ENCODE results near the gene NVL.

Gene NVL

DNA sequence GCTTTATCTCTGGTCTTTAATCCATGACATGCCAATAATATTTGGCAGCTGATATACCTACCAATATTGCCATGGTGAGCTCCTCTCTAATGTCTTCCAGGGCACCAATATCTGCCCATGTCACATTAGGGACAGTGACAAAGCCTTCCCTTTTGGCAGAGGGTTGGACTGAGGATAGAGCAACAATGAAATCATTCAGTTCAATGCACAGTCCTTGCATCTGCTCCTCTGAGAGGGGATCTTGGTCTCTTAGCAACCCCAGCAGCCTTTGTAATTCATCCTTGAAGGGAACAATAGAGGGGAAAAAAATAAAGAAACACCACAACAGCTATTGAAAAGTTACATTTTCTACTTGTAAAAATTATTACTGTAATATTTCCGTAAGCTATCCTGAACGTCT is 42.3 kb downstream of the NVL start:
- no peak for DNase-seq (ENCODE audit: low read depth, low spot score)

GRCh38 chr1:224282140-224282539 is 47.8 kb downstream of the NVL start:
- DNase-seq (ENCODE audit: low read depth, low spot score), result no peak

- DNase-seq (ENCODE audit: low read depth, low spot score), result no peak
Measured at GRCh38 chr1:224276771-224277487, 53.0 kb downstream of the NVL start.

DNA sequence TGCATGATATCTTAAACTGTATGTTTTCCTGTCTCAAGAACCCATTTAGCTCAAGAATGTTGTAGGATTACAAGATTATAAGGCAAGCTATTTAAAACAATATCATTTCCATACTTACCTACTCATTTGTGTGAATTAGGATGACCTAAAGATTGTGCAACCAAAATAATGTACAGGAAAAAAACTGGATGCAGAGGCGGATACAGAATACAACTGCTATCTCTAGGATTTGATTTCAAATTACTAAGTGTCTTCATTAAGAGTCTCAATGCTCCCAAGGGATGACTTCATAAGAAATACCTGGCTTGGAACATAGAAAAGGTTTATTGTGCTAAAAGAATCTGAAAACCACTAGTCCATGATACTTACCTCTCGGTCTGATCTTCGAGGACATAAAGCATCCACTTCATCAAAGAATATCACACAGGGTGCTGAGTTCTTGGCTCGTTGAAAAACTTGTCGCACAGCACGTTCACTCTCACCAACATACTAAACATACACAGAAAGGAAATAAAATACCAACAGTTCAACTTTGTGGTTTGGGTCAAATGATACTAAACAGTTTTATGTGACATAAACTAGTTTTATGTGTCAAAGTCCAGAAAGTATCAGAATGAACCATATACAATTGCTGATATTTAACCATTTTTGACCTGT is 54.9 kb downstream of the NVL start:
- DNase-seq (ENCODE audit: low read depth, low spot score), result no peak

DNA sequence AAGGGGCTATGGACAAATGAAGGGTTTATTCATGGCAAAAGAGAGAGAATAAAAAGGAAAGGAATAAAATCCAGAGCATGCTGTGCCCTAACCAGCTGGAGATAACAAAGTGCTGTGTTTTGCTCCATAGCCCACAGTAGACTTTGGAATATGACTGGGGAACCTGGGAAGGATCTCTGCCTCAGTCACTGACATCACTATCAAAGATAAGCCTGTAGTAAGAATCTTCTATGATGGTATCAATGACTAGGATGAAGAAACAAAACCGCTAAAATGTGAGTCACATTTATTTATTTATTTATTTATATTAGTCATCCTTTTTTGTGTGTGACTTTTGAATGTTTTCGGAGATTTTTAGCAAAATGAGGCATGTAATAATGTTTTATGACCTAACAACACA is 56.3 kb downstream of the NVL start:
- DNase-seq (ENCODE audit: low read depth, low spot score), result peak; percentile 27

- no peak for DNase-seq (ENCODE audit: low read depth, low spot score)
Measured at GRCh38 chr1:224271106-224271505, 58.9 kb downstream of the NVL start.

GRCh38 chr1:224267925-224268324 is 62.0 kb downstream of the NVL start:
- no peak for DNase-seq (ENCODE audit: low read depth, low spot score)

GRCh38 chr1:224266915-224267856 is 62.8 kb downstream of the NVL start:
- DNase-seq (ENCODE audit: low read depth, low spot score), result no peak

GRCh38 chr1:224266105-224266914 is 63.7 kb downstream of the NVL start:
- DNase-seq (ENCODE audit: low read depth, low spot score), result no peak

DNA sequence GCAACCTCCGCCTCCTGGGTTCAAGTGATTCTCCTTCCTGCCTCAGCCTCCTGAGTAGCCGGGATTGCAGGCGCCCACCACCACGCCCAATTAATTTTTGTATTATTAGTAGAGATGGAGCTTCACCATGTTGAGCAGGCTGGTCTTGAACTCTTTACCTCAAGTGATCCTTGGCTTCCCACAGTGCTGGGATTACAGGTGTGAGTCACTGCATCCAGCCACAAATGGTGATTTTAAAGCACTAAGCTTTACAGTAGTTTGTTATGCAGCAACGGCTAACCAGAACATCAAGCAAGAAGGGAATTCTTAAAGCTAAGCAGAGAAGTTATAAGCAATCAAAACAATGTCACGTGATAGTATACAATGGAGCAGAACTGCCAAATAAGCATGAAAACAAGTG is 65.7 kb downstream of the NVL start:
- no peak for DNase-seq (ENCODE audit: low read depth, low spot score)

GRCh38 chr1:224262373-224263054 is 67.5 kb downstream of the NVL start:
- DNase-seq (ENCODE audit: low read depth, low spot score), result peak; percentile 11

GRCh38 chr1:224259986-224260385 is 70.0 kb downstream of the NVL start:
- peak; percentile 57 for DNase-seq (ENCODE audit: low read depth, low spot score)

- no peak for DNase-seq (ENCODE audit: low read depth, low spot score)
Measured at GRCh38 chr1:224258351-224258750, 71.6 kb downstream of the NVL start.

DNA sequence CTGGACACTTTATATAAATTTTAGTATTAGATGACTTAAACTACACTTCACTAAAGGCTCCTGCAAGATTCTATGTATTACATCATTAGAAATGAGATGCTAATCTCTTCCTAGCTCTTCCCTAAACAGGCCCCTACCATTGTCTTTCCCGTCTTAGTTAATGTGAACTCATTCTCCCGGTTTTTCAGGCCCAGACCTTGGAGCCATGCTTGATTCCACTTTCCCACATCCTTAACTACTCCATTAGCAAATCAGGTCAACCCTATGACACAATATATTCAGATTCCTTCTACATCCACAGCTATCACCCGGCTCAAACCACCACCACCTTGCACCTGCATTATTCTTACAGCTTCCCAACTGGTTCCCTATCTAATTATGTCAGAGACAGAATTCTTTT is 73.3 kb downstream of the NVL start:
- DNase-seq (ENCODE audit: low read depth, low spot score), result no peak

DNA sequence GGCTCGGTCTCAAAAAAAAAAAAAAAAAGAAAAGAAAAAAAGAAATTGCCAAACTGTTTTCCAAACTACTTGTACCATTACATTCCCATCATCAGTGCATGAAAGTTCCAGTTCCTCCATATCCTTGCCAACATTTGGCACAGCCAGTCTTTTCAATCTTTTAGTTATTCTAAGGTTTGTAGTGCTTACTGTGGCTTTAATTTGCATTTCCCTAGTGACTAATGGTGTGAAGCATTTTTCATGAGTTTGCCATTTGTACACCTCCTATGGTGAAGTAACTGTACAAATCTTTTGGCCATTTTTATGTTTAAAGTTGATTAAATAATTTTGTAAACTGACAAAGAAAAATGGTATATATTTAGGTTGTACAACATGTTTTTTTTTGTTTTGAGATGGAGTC is 76.3 kb downstream of the NVL start:
- peak; percentile 78 for DNase-seq (ENCODE audit: low read depth, low spot score)

DNA sequence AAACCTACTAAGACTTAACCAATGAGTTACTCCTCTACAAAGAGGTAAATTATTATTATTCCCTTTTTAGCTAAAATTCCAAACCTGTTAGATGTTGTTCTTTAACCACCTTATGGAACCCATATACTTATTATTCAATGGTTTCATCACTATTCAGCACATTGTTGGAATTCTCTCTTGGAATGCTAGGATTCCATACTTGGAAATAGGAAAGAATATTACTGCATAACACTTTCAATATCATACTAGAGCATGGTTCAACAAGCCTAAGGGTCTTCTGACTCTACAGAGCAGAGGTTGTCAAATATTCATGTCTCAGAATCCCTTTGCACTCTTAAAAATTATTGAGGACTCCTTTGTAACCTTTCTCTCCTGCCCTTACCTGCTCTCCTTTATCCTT is 77.5 kb downstream of the NVL start:
- no peak for DNase-seq (ENCODE audit: low read depth, low spot score)

DNA sequence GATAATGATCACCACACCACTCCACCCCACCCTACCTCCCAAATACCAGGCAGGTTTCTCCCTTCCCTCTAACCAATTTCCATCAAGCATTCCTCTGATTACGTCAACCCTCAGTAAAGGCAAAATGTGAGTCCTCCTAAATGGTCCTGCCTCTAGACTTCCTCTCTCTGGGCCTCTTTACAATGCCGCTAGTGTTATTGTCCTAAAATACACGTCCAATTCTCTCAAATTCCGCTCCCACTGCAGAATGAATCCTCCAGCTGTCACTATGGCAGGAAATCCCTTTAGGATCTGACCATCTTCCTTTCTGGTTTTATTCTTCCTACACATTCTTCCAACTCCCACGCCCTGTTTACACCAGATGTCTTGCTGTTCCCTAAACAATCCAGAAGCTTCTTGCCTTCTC is 78.2 kb downstream of the NVL start:
- DNase-seq (ENCODE audit: low read depth, low spot score), result no peak

- DNase-seq (ENCODE audit: low read depth, low spot score), result no peak
Measured at GRCh38 chr1:224245188-224245587, 84.8 kb downstream of the NVL start.

DNA sequence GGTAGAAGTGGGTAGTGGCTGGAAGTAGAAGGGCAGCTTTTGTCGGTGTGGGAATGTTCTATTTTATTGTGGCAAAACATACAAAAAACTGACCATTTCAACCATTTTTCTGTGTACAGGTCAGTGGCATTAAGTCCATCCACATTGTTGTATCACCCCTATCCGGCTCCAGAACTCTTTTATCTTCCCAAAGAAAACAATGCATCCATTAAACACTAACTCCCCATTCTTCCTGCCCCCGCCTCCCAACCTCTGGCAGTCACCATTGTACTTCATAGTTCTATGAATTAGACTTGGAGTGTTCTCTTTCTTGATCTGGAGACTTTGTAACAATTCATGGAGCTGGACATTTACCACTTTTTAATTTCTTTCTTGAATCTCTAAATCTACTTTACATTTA is 91.2 kb downstream of the NVL start:
- DNase-seq (ENCODE audit: low read depth, low spot score), result no peak

- no peak for DNase-seq (ENCODE audit: low read depth, low spot score)
Measured at GRCh38 chr1:224238212-224238611, 91.8 kb downstream of the NVL start.

Measured in astrocyte of the hippocampus (primary cell).